Liver (tissue), 9 donors: ENCODE data around the gene VRK2. TPM values are rescaled to one million over a fixed set of nuclear protein-coding genes. Genes with fewer than 3 reads are reported as not detected.
"Not testable (repeated sequence)": the region's sequence is repeated elsewhere in the genome, so short reads cannot be mapped to it uniquely, and the experiment has no call there.

Experiments
- DNase-seq: peaks from one replicate; pipeline ENCODE4 v3.0.0-alpha.2; 2017; ENCODE audit warnings: low spot score
- H3K27ac ChIP-seq, 2 donors: one replicate each; pipeline ENCODE4 v1.7.0; 2013; ENCODE audit warnings: inconsistent platforms in 2 of 2, low read length in 2 of 2, control low read depth in 1 of 2, low read depth in 1 of 2, mild to moderate bottlenecking in 1 of 2
- H3K27me3 ChIP-seq, 4 donors: one replicate each; pipeline versions ENCODE4 v1.6.1 to v1.7.0; 2013; ENCODE audit warnings: low read length in 3 of 4, inconsistent platforms in 1 of 4, mild to moderate bottlenecking in 1 of 4, moderate library complexity in 1 of 4; ENCODE audit not compliant: control insufficient read depth in 4 of 4, insufficient read depth in 4 of 4
- H3K36me3 ChIP-seq, 4 donors: one replicate each; pipeline versions ENCODE4 v1.6.1 to v1.7.0; 2013; ENCODE audit warnings: low read length in 3 of 4, mild to moderate bottlenecking in 3 of 4, low read depth in 1 of 4, moderate library complexity in 1 of 4; ENCODE audit not compliant: control insufficient read depth in 4 of 4, insufficient read depth in 3 of 4
- H3K4me1 ChIP-seq, 4 donors: one replicate each; pipeline versions ENCODE4 v1.6.1 to v1.7.0; 2013; ENCODE audit warnings: low read length in 3 of 4, mild to moderate bottlenecking in 3 of 4, moderate library complexity in 1 of 4; ENCODE audit not compliant: control insufficient read depth in 4 of 4, insufficient read depth in 4 of 4
- H3K4me3 ChIP-seq, 3 donors: one replicate each; pipeline versions ENCODE4 v1.6.1 to v1.7.0; 2013; ENCODE audit warnings: low read length in 3 of 3, control low read depth in 1 of 3, low read depth in 1 of 3, mild to moderate bottlenecking in 1 of 3
- H3K9ac ChIP-seq, 2 donors: one replicate each; pipeline ENCODE4 v1.7.0; 2013; ENCODE audit warnings: low read length in 2 of 2, mild to moderate bottlenecking in 2 of 2, moderate library complexity in 2 of 2, control low read depth in 1 of 2, low read depth in 1 of 2
- H3K9me3 ChIP-seq, 4 donors: one replicate each; pipeline versions ENCODE4 v1.6.1 to v1.7.0; 2013; ENCODE audit warnings: low read length in 3 of 4; ENCODE audit not compliant: control insufficient read depth in 4 of 4
- ATF3 ChIP-seq: IDR thresholded peaks from 2 replicates; pipeline ENCODE4 v1.6.1; 2016; ENCODE audit warnings: antibody characterized with exemption
- CTCF ChIP-seq: fragments of 150-350 bp; IDR thresholded peaks from 2 replicates; pipeline ENCODE4 v1.5.1; 2017; ENCODE audit warnings: improper control_type of control experiment, low read depth, low read length; ENCODE audit not compliant: missing input control
- EGR1 ChIP-seq, 2 donors: IDR thresholded peaks; 2 replicates each; pipeline ENCODE4 v1.6.1; 2016 to 2018; ENCODE audit warnings: antibody characterized with exemption in 2 of 2, low read depth in 2 of 2
- FOXA1 ChIP-seq: IDR thresholded peaks from 2 replicates; pipeline ENCODE4 v1.6.1; 2016; ENCODE audit warnings: antibody characterized with exemption
- FOXA2 ChIP-seq: IDR thresholded peaks from 2 replicates; pipeline ENCODE4 v1.6.1; 2016; ENCODE audit warnings: antibody characterized with exemption
- HNF4A ChIP-seq, 2 donors: conservative IDR thresholded peaks; 2 replicates each; pipeline ENCODE4 v1.6.1; 2016; ENCODE audit warnings: antibody characterized with exemption in 2 of 2, mild to moderate bottlenecking in 2 of 2
- HNF4G ChIP-seq: IDR thresholded peaks from 2 replicates; pipeline ENCODE4 v1.6.1; 2016; ENCODE audit warnings: antibody characterized with exemption
- MAX ChIP-seq: IDR thresholded peaks from 2 replicates; pipeline ENCODE4 v1.6.1; 2016; ENCODE audit warnings: antibody characterized with exemption
- NR2F2 ChIP-seq: IDR thresholded peaks from 2 replicates; pipeline ENCODE4 v1.6.1; 2016; ENCODE audit warnings: antibody characterized with exemption
- RAD21 ChIP-seq, 2 donors: IDR thresholded peaks; 2 replicates each; pipeline ENCODE4 v1.6.1; 2016; ENCODE audit warnings: antibody characterized with exemption in 2 of 2, mild to moderate bottlenecking in 2 of 2
- RXRA ChIP-seq, 2 donors: IDR thresholded peaks; 2 replicates each; pipeline ENCODE4 v1.6.1; 2017 to 2018; ENCODE audit warnings: antibody characterized with exemption in 2 of 2, mild to moderate bottlenecking in 1 of 2
- SP1 ChIP-seq: IDR thresholded peaks from 2 replicates; pipeline ENCODE4 v1.6.1; 2018; ENCODE audit warnings: antibody characterized with exemption, mild to moderate bottlenecking
- YY1 ChIP-seq: IDR thresholded peaks from 2 replicates; pipeline ENCODE4 v1.6.1; 2016; ENCODE audit warnings: antibody characterized with exemption, mild to moderate bottlenecking
- WGBS: extraction: QIAGEN DNeasy Blood & Tissue Kit; methylation state at CpG from one replicate; pipeline ENCODE4 v1.1.7; 2013; 5-methylcytosine and 5-hydroxymethylcytosine counted together
- polyA plus RNA-seq, 2 donors: library from polyadenylated mRNA; stranded (reverse) in 1 of 2; unstranded in 1 of 2; fragments of 200-250 nt in 1 of 2; fragments of >200 nt in 1 of 2; fragmentation: Nextera tagmentation in 1 of 2; extraction: Ambion mirVana in 1 of 2; gene quantifications; one replicate each; pipeline versions ENCODE4 v1.2.1 to v1.2.3, GENCODE V29; 2013 to 2015
- total RNA-seq, 2 donors: library from RNA; depleted of rRNA; stranded (reverse); fragments of >200 nt; gene quantifications; one replicate each; pipeline ENCODE4 v1.2.3, GENCODE V29; 2014
- TF ChIP-seq, protein P1 (sequence below): IDR thresholded peaks from 2 replicates; pipeline ENCODE4 v1.6.1; 2016; ENCODE audit warnings: antibody characterized with exemption, mild to moderate bottlenecking
- donor health status: healthy.
- donor health status: healthy.
- donor health status: healthy.
- donor health status: healthy.
- donor health status: healthy.

Gene VRK2
- total and polyA plus RNA-seq, 4 donors, result 5.4 to 17.3 (median 8.5) TPM

- H3K4me3 ChIP-seq, result no peak overlapping the region
- no peak overlapping the region for H3K27ac ChIP-seq
- TF ChIP-seq HNF4G (no peak), SP1 (no peak), HNF4A (conservative IDR thresholded peaks at IDR 0.05) (no peak), CTCF (no peak), MAX (no peak), YY1 (no peak), RXRA (IDR thresholded peaks at IDR 0.05) (no peak)
- 94% methylated on average over 3 of the region's 3 CpGs for WGBS
- DNase-seq, result no peak
- no peak overlapping the region for H3K9ac ChIP-seq
- no peaks in the 10 kb centered on the region for H3K4me1 ChIP-seq
- H3K27me3 ChIP-seq, result no peaks in the 10 kb centered on the region
- no peaks in the 10 kb centered on the region for H3K9me3 ChIP-seq
- peaks cover 0 to 4% (median under 1%) of the 10 kb centered on the region in 4 donors for H3K36me3 ChIP-seq
Measured at GRCh38 chr2:58138396-58139030, 91.9 kb downstream of the VRK2 start.

DNA sequence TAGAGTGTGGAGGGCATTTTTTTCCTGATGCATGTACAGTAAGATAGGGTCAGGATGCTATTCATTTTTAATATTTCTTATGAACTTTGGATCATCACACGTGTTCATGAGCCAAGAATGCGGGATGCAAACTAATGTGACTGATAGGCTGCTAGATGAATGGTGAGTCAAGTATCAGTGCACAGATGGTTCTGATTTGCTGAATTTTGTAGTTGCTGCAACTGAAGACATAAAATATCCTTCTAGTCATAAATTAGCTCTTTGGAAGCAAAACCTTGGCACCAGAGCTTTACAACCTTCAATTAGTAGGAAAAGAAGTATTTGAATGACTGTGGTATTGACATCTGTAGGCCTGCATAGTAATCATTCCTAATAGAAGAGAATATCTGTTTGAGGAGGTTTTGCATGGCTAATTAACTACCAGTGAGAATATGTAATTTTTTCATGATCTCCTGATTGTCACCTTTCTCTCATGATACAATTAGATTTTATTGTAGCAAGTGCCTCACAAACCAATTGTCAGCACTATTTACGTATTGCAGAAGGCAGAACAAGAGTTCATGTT, 94.0 kb downstream of the VRK2 start:
- WGBS, result 88% methylated on average over 3 of the region's 3 CpGs
- Histone ChIP-seq H3K4me1 (no peaks in the 10 kb centered on the region), H3K36me3 (peaks cover 0 to 7% (median under 1%) of the 10 kb centered on the region in 4 donors), H3K9ac (no peak overlapping the region), H3K27ac (no peak overlapping the region), H3K4me3 (no peak overlapping the region), H3K27me3 (no peaks in the 10 kb centered on the region), H3K9me3 (no peaks in the 10 kb centered on the region)
- TF ChIP-seq RAD21 (IDR thresholded peaks at IDR 0.05), result no peak
- TF ChIP-seq ATF3, result no peak
- TF ChIP-seq, protein P1, sequence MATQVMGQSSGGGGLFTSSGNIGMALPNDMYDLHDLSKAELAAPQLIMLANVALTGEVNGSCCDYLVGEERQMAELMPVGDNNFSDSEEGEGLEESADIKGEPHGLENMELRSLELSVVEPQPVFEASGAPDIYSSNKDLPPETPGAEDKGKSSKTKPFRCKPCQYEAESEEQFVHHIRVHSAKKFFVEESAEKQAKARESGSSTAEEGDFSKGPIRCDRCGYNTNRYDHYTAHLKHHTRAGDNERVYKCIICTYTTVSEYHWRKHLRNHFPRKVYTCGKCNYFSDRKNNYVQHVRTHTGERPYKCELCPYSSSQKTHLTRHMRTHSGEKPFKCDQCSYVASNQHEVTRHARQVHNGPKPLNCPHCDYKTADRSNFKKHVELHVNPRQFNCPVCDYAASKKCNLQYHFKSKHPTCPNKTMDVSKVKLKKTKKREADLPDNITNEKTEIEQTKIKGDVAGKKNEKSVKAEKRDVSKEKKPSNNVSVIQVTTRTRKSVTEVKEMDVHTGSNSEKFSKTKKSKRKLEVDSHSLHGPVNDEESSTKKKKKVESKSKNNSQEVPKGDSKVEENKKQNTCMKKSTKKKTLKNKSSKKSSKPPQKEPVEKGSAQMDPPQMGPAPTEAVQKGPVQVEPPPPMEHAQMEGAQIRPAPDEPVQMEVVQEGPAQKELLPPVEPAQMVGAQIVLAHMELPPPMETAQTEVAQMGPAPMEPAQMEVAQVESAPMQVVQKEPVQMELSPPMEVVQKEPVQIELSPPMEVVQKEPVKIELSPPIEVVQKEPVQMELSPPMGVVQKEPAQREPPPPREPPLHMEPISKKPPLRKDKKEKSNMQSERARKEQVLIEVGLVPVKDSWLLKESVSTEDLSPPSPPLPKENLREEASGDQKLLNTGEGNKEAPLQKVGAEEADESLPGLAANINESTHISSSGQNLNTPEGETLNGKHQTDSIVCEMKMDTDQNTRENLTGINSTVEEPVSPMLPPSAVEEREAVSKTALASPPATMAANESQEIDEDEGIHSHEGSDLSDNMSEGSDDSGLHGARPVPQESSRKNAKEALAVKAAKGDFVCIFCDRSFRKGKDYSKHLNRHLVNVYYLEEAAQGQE, result no peak
- no peak for TF ChIP-seq CTCF
- no peak for TF ChIP-seq SP1
- TF ChIP-seq HNF4A (conservative IDR thresholded peaks at IDR 0.05), result no peak
- TF ChIP-seq EGR1 (IDR thresholded peaks at IDR 0.05; ENCODE audit: low read depth in 2 of 2), result no peak
- no peak for TF ChIP-seq FOXA2
- TF ChIP-seq YY1, result no peak
- TF ChIP-seq FOXA1, result no peak
- no peak for TF ChIP-seq NR2F2
- no peak for TF ChIP-seq MAX
- no peak for DNase-seq

- H3K36me3 ChIP-seq, DNase-seq, H3K4me1 ChIP-seq, H3K27ac ChIP-seq, H3K27me3 ChIP-seq, H3K9me3 ChIP-seq, H3K4me3 ChIP-seq, H3K9ac ChIP-seq: not testable (repeated sequence)
- WGBS, result 98% methylated on average over 6 of the region's 6 CpGs
Measured at GRCh38 chr2:58145769-58146168, 99.2 kb downstream of the VRK2 start.
